WTC11 (cell line): ENCODE measurements around the gene FGF14. TPM values are rescaled to one million over a fixed set of nuclear protein-coding genes. Genes with fewer than 3 reads are reported as not detected.
A peak's percentile ranks its signal among the peaks of the same experiment; 100 is the strongest.

Source experiments
- ATAC-seq: fragments of 200-7000 bp; cut with Tn5 transposase; 2 replicates; pipeline ENCODE4 v1.10.0; 2021; ENCODE audit warnings: mild to moderate bottlenecking, moderate library complexity
- CTCF ChIA-PET: fragments of 300-600 bp; sonication (Branson Sonifier 250); formaldehyde crosslinking; loops from one replicate; lab custom pipeline; 2021; ENCODE audit warnings: antibody characterized with exemption; lab: Charles Lee
- POLR2A ChIA-PET: fragments of 350-600 bp; sonication (Branson Sonifier 250); formaldehyde crosslinking; loops from one replicate; lab custom pipeline; 2021; ENCODE audit warnings: antibody characterized with exemption; lab: Charles Lee
- DNase-seq: peaks from one replicate; pipeline ENCODE4 v3.0.0; 2021; ENCODE audit warnings: low spot score
- H3K27ac Mint-ChIP-seq: 2 replicates; pipeline ENCODE4 v1.8.0; 2021; ENCODE audit warnings: mixed read lengths
- H3K27me3 Mint-ChIP-seq: 2 replicates; pipeline ENCODE4 v1.8.0; 2021; ENCODE audit warnings: low read depth, mild to moderate bottlenecking, moderate library complexity, mixed read lengths
- H3K36me3 Mint-ChIP-seq: 2 replicates; pipeline ENCODE4 v1.8.0; 2021; ENCODE audit warnings: mixed read lengths
- H3K4me1 Mint-ChIP-seq: 2 replicates; pipeline ENCODE4 v1.8.0; 2022; ENCODE audit warnings: mixed read lengths
- H3K4me3 Mint-ChIP-seq: 2 replicates; pipeline ENCODE4 v1.8.0; 2021; ENCODE audit warnings: mild to moderate bottlenecking, moderate library complexity, mixed read lengths
- H3K9me3 Mint-ChIP-seq: 2 replicates; pipeline ENCODE4 v1.8.0; 2021; ENCODE audit warnings: mixed read lengths
- CBFB ChIP-seq: sonication (generic); formaldehyde crosslinking; IDR thresholded peaks from 2 replicates; pipeline ENCODE4 v1.8.1; 2022; ENCODE audit warnings: mild to moderate bottlenecking, low read depth, missing genetic modification reagents
- CREM ChIP-seq: sonication (generic); formaldehyde crosslinking; IDR thresholded peaks from 2 replicates; pipeline ENCODE4 v1.8.1; 2022; ENCODE audit warnings: mild to moderate bottlenecking, missing genetic modification reagents, moderate library complexity
- FOXP4 ChIP-seq: sonication (generic); formaldehyde crosslinking; IDR thresholded peaks from 2 replicates; pipeline ENCODE4 v1.8.0; 2022; ENCODE audit warnings: mild to moderate bottlenecking, missing genetic modification reagents
- NFATC4 ChIP-seq: fragments of 250-450 bp; sonication (Bioruptor Pico); IDR thresholded peaks from 2 replicates; pipeline ENCODE4 v1.9.0; 2021; ENCODE audit warnings: mild to moderate bottlenecking
- NR3C1 ChIP-seq: sonication (generic); formaldehyde crosslinking; conservative IDR thresholded peaks from 2 replicates; pipeline ENCODE4 v1.8.1; 2023; ENCODE audit warnings: low read depth, mild to moderate bottlenecking, missing genetic modification reagents
- RELA ChIP-seq: sonication (generic); formaldehyde crosslinking; IDR thresholded peaks from 2 replicates; pipeline ENCODE4 v1.8.1; 2022; ENCODE audit warnings: missing genetic modification reagents, mild to moderate bottlenecking, borderline replicate concordance
- SMAD4 ChIP-seq: sonication (generic); formaldehyde crosslinking; IDR thresholded peaks from 2 replicates; pipeline ENCODE4 v1.8.0; 2022; ENCODE audit warnings: mild to moderate bottlenecking, missing genetic modification reagents
- TEAD1 ChIP-seq: sonication (generic); formaldehyde crosslinking; IDR thresholded peaks from 2 replicates; pipeline ENCODE4 v1.8.0; 2022; ENCODE audit warnings: mild to moderate bottlenecking, missing genetic modification reagents
- USF2 ChIP-seq: sonication (generic); formaldehyde crosslinking; IDR thresholded peaks from 2 replicates; pipeline ENCODE4 v1.8.1; 2023; ENCODE audit warnings: mild to moderate bottlenecking, missing genetic modification reagents, moderate library complexity
- ZNF423 ChIP-seq: fragments of 250-450 bp; sonication (Bioruptor Pico); IDR thresholded peaks from 2 replicates; pipeline ENCODE4 v2.1.2; 2022; ENCODE audit warnings: mild to moderate bottlenecking, moderate library complexity
- ZNF512 ChIP-seq: sonication (generic); formaldehyde crosslinking; IDR thresholded peaks from 2 replicates; pipeline ENCODE4 v1.8.1; 2022; ENCODE audit warnings: missing genetic modification reagents, borderline replicate concordance
- total RNA-seq: library from RNA; stranded (reverse); gene quantifications from 3 replicates; pipeline ENCODE4 v1.2.3, GENCODE V29; 2021
- TF ChIP-seq, protein P1 (sequence below): sonication (generic); formaldehyde crosslinking; IDR thresholded peaks from 2 replicates; pipeline ENCODE4 v1.8.0; 2022; ENCODE audit warnings: mild to moderate bottlenecking, missing genetic modification reagents
- TF ChIP-seq, protein P2 (sequence below): sonication (generic); formaldehyde crosslinking; IDR thresholded peaks from 2 replicates; pipeline ENCODE4 v1.8.1; 2023; ENCODE audit warnings: mild to moderate bottlenecking, missing genetic modification reagents, moderate library complexity

FGF14 gene
- total RNA-seq, 1 experiment from 2014 or later = 0.28 TPM

DNA sequence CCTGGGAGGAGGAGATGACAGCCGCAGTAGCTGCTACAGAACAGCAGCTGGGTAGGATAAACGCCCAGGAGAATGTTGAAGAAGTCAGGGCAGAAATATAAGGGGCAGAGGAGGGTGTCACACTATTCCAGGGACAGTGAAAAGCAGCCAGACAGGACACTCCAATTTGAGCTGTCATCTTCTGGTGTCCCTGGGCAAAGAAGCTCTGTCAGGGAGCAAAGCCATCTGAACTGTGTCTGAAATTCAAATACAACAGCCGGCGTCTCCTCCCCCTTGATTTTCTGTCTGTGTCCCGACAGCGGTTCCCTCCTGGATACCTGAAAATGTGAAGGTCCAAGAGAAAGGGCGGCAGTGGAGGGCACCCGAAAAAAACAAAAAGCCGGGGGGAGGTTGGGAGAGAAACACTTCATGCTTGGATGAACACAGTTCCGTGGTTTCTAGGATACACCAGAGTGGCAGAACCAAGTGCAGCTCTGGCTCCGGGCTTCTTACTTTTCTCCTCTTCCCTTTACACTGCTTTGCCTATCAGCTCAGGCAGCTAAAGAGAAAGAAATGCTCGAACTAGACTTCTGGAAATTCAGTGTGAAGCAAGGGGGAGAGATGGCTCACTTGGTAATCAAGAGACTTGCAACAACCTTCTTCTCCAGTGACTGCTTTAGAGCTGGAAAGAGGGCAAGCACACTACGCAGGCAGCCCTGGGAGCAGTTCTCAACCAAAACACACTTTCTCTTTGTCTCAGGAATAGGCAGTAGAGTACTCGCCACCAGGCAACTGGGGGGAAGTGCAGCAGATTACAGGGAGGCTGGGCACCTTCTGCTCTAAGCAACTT lies 483.8 kb downstream of the FGF14 start:
- Mint-ChIP-seq H3K27ac (no peak overlapping the region), H3K27me3 (peaks cover 66% of the 10 kb centered on the region), H3K36me3 (no peaks in the 10 kb centered on the region), H3K9me3 (no peaks in the 10 kb centered on the region), H3K4me3 (peak overlapping the region; percentile 58), H3K4me1 (peaks cover 32% of the 10 kb centered on the region)
- POLR2A ChIA-PET = interaction anchor here (0.6 kb wide), 1 partner anchor 104 kb away, joined by 3 read pairs; no protein-coding TSS in a partner anchor
- ATAC-seq (peak; percentile 31), DNase-seq (peak; percentile 29)
- TF ChIP-seq, protein P1, sequence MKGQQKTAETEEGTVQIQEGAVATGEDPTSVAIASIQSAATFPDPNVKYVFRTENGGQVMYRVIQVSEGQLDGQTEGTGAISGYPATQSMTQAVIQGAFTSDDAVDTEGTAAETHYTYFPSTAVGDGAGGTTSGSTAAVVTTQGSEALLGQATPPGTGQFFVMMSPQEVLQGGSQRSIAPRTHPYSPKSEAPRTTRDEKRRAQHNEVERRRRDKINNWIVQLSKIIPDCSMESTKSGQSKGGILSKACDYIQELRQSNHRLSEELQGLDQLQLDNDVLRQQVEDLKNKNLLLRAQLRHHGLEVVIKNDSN (CRISPR knock-in tag) = no peak
- TF ChIP-seq ZNF512 (CRISPR knock-in tag) = no peak
- no peak for TF ChIP-seq SMAD4
- TF ChIP-seq TEAD1 (CRISPR knock-in tag) = no peak
- no peak for TF ChIP-seq CBFB
- no peak for TF ChIP-seq NFATC4
- TF ChIP-seq RELA (CRISPR knock-in tag) = no peak
- TF ChIP-seq ZNF423 (CRISPR knock-in tag) = no peak
- no peak for TF ChIP-seq USF2 (CRISPR knock-in tag)
- TF ChIP-seq CREM (CRISPR knock-in tag) = no peak
- CTCF ChIA-PET = interaction anchor here (0.6 to 1.0 kb wide), 4 partner anchors 10 to 773 kb away, joined by 3 read pairs; no protein-coding TSS in a partner anchor

DNA sequence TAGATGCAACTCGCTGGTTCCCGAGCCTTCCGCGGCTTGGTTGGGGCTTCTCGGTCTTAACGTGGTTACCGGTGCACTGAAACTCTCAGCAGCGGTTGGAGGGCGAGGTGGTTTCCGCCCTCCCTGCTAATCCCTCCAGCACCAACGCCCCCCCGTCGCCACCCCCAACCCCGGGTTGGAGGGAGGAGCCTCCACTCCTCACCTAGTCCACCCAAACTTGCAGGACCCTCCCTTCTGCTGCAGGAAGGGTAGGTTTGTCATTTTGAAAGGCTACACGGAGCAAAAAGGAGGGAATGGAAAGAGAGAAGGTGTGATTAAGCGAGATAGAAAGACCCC lies 484.4 kb downstream of the FGF14 start:
- Mint-ChIP-seq H3K27me3 (peaks cover 66% of the 10 kb centered on the region), H3K9me3 (no peaks in the 10 kb centered on the region), H3K27ac (no peak overlapping the region), H3K36me3 (no peaks in the 10 kb centered on the region), H3K4me3 (peak overlapping the region; percentile 58), H3K4me1 (peaks cover 31% of the 10 kb centered on the region)
- CTCF ChIA-PET = interaction anchor here (0.6 to 1.0 kb wide), 3 partner anchors 20 to 139 kb away, joined by 3 read pairs; no protein-coding TSS in a partner anchor
- POLR2A ChIA-PET = interaction anchor here (0.6 kb wide), 1 partner anchor 103 kb away, joined by 3 read pairs; no protein-coding TSS in a partner anchor
- ATAC-seq = peak; percentile 1; the same call in 1 of the 2 replicates
- TF ChIP-seq, protein P2, sequence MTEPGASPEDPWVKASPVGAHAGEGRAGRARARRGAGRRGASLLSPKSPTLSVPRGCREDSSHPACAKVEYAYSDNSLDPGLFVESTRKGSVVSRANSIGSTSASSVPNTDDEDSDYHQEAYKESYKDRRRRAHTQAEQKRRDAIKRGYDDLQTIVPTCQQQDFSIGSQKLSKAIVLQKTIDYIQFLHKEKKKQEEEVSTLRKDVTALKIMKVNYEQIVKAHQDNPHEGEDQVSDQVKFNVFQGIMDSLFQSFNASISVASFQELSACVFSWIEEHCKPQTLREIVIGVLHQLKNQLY = no peak
- TF ChIP-seq FOXP4 (no peak), USF2 (CRISPR knock-in tag) (no peak), NR3C1 (CRISPR knock-in tag) (no peak), TEAD1 (CRISPR knock-in tag) (no peak)
- peak; percentile 36 for DNase-seq
